Colonic mucosa (tissue), 4 donors: ENCODE results near the gene SLC22A3. TPM values are rescaled to one million over a fixed set of nuclear protein-coding genes. Genes with fewer than 3 reads are reported as not detected.

Experiments
- DNase-seq: peaks from one replicate; pipeline ENCODE4 v3.0.0-alpha.2; 2020
- H3K27ac ChIP-seq: fragments of 200-600 bp; one replicate; pipeline ENCODE4 v1.8.0; 2021
- H3K27me3 ChIP-seq: fragments of 200-600 bp; one replicate; pipeline ENCODE4 v1.8.0; 2021
- H3K36me3 ChIP-seq: fragments of 200-600 bp; one replicate; pipeline ENCODE4 v1.8.0; 2021
- H3K4me1 ChIP-seq: fragments of 200-600 bp; one replicate; pipeline ENCODE4 v1.8.0; 2021; ENCODE audit warnings: mild to moderate bottlenecking
- H3K4me3 ChIP-seq: fragments of 200-600 bp; one replicate; pipeline ENCODE4 v1.8.0; 2021
- H3K9ac ChIP-seq, 2 donors: one replicate each; pipeline ENCODE4 v1.7.0; 2013; ENCODE audit warnings: control low read depth in 2 of 2, low read depth in 2 of 2, low read length in 2 of 2
- H3K9me3 ChIP-seq: fragments of 200-600 bp; one replicate; pipeline ENCODE4 v1.8.0; 2021
- CTCF ChIP-seq: fragments of 200-600 bp; IDR thresholded peaks from one replicate; pipeline ENCODE4 v1.8.0; 2022; ENCODE audit warnings: antibody characterized with exemption, mild to moderate bottlenecking
- intact Hi-C: fragments of 100-400 bp; cut with DNase I; formaldehyde crosslinking; loops from one replicate; pipeline ENCODE4 v1.14.1; 2022
- total RNA-seq, 2 donors: library from RNA; stranded (reverse); fragmentation: NEBNext Ultra II Directional in 1 of 2; extraction: Animal tissue kit (Norgen Biotek cat#: 25700) in 1 of 2; gene quantifications; one replicate each; pipeline ENCODE4 v1.2.1, GENCODE V29; 2021
- donor health status: healthy.
- donor health status: DM: no; HTN: no; CAD: no.
- donor health status: DM: no; HTN: no; CAD: no.

Gene SLC22A3
- total RNA-seq, 2 donors from 2014 or later, result 2.1 to 2.5 TPM

DNA sequence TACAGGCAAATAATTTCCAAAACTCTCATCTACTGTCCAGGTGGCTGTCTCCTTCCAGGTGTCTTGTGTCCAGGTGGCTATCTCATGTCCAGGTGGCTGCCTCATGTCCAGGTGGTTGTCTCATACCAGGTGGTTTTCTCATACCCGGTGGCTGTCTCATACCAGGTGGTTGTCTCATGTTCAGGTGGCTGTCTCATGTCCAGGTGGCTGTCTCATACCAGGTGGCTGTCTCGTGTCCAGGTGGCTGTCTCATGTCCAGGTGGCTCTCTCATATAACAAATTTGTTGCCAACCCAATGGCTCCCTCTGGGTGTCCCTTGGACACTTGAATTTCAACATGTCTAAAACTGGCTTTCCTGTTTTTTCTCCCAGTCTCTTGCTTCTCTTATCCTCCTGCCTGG is 14.3 kb upstream of the SLC22A3 start:
- Histone ChIP-seq H3K27ac (no peak overlapping the region), H3K4me3 (no peak overlapping the region), H3K27me3 (no peaks in the 10 kb centered on the region), H3K36me3 (no peaks in the 10 kb centered on the region), H3K9ac (no peak overlapping the region), H3K9me3 (no peaks in the 10 kb centered on the region), H3K4me1 (no peaks in the 10 kb centered on the region)
- DNase-seq, result no peak
- intact Hi-C loops, result no loop called here
- no peak for TF ChIP-seq CTCF

DNA sequence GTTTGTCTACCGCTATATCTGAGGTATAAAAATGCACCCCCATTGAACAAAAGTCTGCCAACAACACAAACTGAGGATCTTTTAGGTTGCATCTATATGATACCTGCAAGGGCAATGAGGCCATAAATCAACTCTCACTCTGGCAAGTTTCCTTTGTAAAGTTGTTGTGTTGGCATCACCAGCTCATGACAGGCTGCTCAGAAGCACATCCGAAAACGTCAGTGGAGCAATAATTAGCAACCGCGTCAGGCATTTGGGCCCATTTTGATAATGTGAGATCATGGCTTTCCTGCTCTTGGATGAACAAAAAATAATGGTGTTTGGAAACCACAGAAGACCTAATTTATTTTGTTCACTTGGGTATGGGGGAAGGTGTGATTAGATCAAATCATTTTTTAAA is 12.0 kb upstream of the SLC22A3 start:
- no peak for TF ChIP-seq CTCF
- H3K9ac ChIP-seq, result no peak overlapping the region
- DNase-seq, result no peak
- no peak overlapping the region for H3K4me3 ChIP-seq
- H3K27ac ChIP-seq, result no peak overlapping the region
- no peaks in the 10 kb centered on the region for H3K9me3 ChIP-seq
- H3K27me3 ChIP-seq, result no peaks in the 10 kb centered on the region
- intact Hi-C loops, result no loop called here
- no peaks in the 10 kb centered on the region for H3K4me1 ChIP-seq
- H3K36me3 ChIP-seq, result no peaks in the 10 kb centered on the region

- no peak overlapping the region for H3K27ac ChIP-seq
- H3K9me3 ChIP-seq, result no peaks in the 10 kb centered on the region
- H3K4me1 ChIP-seq, result no peaks in the 10 kb centered on the region
- intact Hi-C loops, result no loop called here
- H3K4me3 ChIP-seq, result no peak overlapping the region
- H3K36me3 ChIP-seq, result no peaks in the 10 kb centered on the region
- no peak for DNase-seq
- no peaks in the 10 kb centered on the region for H3K27me3 ChIP-seq
- TF ChIP-seq CTCF, result no peak
- H3K9ac ChIP-seq, result no peak overlapping the region
These were observed 10.9 kb upstream of the SLC22A3 start for GRCh38 chr6:160337301-160337700.

GRCh38 chr6:160337991-160338390 is 10.2 kb upstream of the SLC22A3 start:
- intact Hi-C loops, result no loop called here
- Histone ChIP-seq H3K27me3 (no peaks in the 10 kb centered on the region), H3K9ac (no peak overlapping the region), H3K4me1 (no peaks in the 10 kb centered on the region), H3K27ac (no peak overlapping the region), H3K4me3 (no peak overlapping the region), H3K9me3 (no peaks in the 10 kb centered on the region), H3K36me3 (no peaks in the 10 kb centered on the region)
- TF ChIP-seq CTCF, result no peak
- DNase-seq, result no peak

- intact Hi-C loops, result no loop called here
- Histone ChIP-seq H3K9ac (no peak overlapping the region), H3K36me3 (no peaks in the 10 kb centered on the region), H3K27me3 (no peaks in the 10 kb centered on the region), H3K4me1 (no peaks in the 10 kb centered on the region), H3K4me3 (no peak overlapping the region), H3K9me3 (no peaks in the 10 kb centered on the region), H3K27ac (no peak overlapping the region)
- no peak for DNase-seq
- TF ChIP-seq CTCF, result no peak
These were observed 5.0 kb upstream of the SLC22A3 start for GRCh38 chr6:160343144-160343543.

DNA sequence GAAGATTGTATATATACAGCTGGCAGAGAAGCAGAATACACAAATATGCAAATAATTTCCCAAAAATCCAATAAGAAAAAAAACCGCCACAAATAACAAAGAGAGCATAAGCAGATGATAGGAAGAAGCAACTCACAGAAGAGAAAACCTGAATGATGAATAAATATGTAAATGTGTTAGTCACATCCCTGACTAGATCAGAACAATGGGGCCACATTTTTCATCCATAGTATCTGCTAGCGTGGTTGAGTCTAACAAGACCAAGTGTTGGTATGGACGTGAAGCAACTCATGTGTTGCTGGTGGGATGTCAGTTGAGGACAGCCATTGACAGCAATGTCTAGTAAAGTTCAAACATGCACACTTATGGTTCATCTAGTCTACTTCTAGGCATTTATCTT is 3.9 kb upstream of the SLC22A3 start:
- TF ChIP-seq CTCF, result no peak
- intact Hi-C loops, result no loop called here

More for the DNA sequence above, 3.9 kb upstream of the SLC22A3 start:
- Histone ChIP-seq H3K9me3 (no peaks in the 10 kb centered on the region), H3K27ac (no peak overlapping the region), H3K36me3 (no peaks in the 10 kb centered on the region), H3K9ac (no peak overlapping the region), H3K27me3 (peaks cover 8% of the 10 kb centered on the region), H3K4me1 (no peaks in the 10 kb centered on the region), H3K4me3 (no peak overlapping the region)
- no peak for DNase-seq
